ENCODE measurements around the gene MYH2.

MYH2 gene

DNA sequence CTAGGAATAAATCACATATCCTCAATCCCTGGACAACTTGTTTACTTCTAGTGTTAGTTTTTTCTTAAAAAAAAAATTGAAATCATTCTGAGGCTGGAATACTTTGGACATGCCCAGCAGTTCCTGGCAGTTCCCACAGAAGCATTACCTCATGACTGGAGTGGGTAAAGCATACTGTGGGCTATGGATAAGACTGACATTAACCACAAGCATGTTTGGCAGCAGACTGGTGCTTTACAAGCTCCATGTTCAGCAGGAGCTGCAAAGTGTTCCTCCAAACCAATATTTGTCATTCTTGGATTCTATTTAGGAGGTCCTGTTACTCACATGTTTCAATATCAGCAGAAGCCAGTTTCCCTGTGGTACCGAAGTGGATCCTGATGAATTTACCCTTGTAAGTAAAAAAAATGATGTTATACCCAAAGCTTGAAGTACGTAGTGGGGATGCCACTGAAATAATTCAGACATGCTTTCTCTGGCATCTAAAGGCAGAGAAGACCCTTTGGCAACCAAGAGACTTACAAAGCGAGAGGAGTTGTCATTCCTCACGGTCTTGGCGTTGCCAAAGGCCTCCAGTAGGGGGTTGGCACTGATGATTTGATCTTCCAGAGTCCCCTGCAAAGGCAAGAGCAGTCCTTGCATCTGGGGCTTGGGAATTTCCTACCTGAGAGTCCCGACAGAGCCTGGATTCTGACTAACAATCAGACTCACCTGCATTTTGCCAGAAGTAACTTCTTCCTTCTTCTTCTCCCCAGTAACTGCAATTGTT lies 36.0 kb downstream of the MYH2 start:
- WGBS: 73% methylated on average over 5 of the region's 6 CpGs
- no peaks in the 10 kb centered on the region for H3K27me3 ChIP-seq (ENCODE audit: insufficient read depth, low read length)

DNA sequence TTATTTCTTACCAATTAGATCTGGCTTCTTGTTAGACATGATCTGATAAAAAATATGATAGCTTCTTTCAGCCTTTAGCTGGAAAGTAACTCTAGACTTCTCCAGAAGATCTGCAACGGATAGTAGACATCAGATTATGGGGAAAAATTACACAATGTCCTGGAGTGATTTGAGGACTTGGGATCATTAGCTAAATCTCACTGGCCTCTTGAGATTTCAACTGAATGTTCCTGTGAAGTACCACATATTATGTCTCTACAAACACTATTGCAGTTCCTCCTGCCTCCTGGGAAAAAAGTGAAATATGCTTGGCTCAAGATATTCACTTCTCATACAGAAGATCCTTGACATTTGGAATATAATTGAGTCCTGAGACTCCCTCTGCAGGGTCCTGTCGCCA lies 36.6 kb downstream of the MYH2 start:
- Histone ChIP-seq H3K4me3 (ENCODE audit: low read length) (no peak overlapping the region), H3K27ac (ENCODE audit: low read depth, low read length) (no peak overlapping the region), H3K9me3 (ENCODE audit: insufficient read depth, low read depth, low read length) (no peaks in the 10 kb centered on the region), H3K4me1 (ENCODE audit: insufficient read depth, low read length) (no peaks in the 10 kb centered on the region), H3K36me3 (ENCODE audit: insufficient read depth, low read length) (no peaks in the 10 kb centered on the region), H3K27me3 (ENCODE audit: insufficient read depth, low read length) (no peaks in the 10 kb centered on the region), H3K9ac (ENCODE audit: low read depth, low read length) (no peak overlapping the region)
- 90% methylated on average over 1 of the region's 2 CpGs for WGBS

More for the DNA sequence above, 36.0 kb downstream of the MYH2 start:
- H3K36me3 ChIP-seq (ENCODE audit: insufficient read depth, low read length): no peaks in the 10 kb centered on the region
- H3K4me1 ChIP-seq (ENCODE audit: insufficient read depth, low read length): no peaks in the 10 kb centered on the region
- no peak overlapping the region for H3K9ac ChIP-seq (ENCODE audit: low read depth, low read length)
- H3K27ac ChIP-seq (ENCODE audit: low read depth, low read length): no peak overlapping the region
- H3K4me3 ChIP-seq (ENCODE audit: low read length): no peak overlapping the region
- H3K9me3 ChIP-seq (ENCODE audit: insufficient read depth, low read depth, low read length): no peaks in the 10 kb centered on the region

- peaks cover 8% of the 10 kb centered on the region for H3K4me1 ChIP-seq (ENCODE audit: insufficient read depth, low read length)
- no peak overlapping the region for H3K9ac ChIP-seq (ENCODE audit: low read depth, low read length)
- WGBS: 100% methylated on average over 2 of the region's 3 CpGs
- H3K9me3 ChIP-seq (ENCODE audit: insufficient read depth, low read depth, low read length): no peaks in the 10 kb centered on the region
- no peaks in the 10 kb centered on the region for H3K27me3 ChIP-seq (ENCODE audit: insufficient read depth, low read length)
- no peak overlapping the region for H3K4me3 ChIP-seq (ENCODE audit: low read length)
- H3K36me3 ChIP-seq (ENCODE audit: insufficient read depth, low read length): no peaks in the 10 kb centered on the region
- H3K27ac ChIP-seq (ENCODE audit: low read depth, low read length): no peak overlapping the region
These were observed 49.5 kb downstream of the MYH2 start for GRCh38 chr17:10499950-10500349.

GRCh38 chr17:10492004-10492403 lies 57.5 kb downstream of the MYH2 start:
- H3K9ac ChIP-seq (ENCODE audit: low read depth, low read length): no peak overlapping the region
- no peaks in the 10 kb centered on the region for H3K27me3 ChIP-seq (ENCODE audit: insufficient read depth, low read length)
- H3K4me1 ChIP-seq (ENCODE audit: insufficient read depth, low read length): no peaks in the 10 kb centered on the region
- H3K4me3 ChIP-seq (ENCODE audit: low read length): no peak overlapping the region
- H3K36me3 ChIP-seq (ENCODE audit: insufficient read depth, low read length): no peaks in the 10 kb centered on the region
- H3K27ac ChIP-seq (ENCODE audit: low read depth, low read length): no peak overlapping the region
- WGBS: no CpG with 5 or more reads among the region's 2 CpGs
- H3K9me3 ChIP-seq (ENCODE audit: insufficient read depth, low read depth, low read length): peaks cover 27% of the 10 kb centered on the region

- Histone ChIP-seq H3K9me3 (ENCODE audit: insufficient read depth, low read depth, low read length) (peaks cover 15% of the 10 kb centered on the region), H3K9ac (ENCODE audit: low read depth, low read length) (no peak overlapping the region), H3K36me3 (ENCODE audit: insufficient read depth, low read length) (no peaks in the 10 kb centered on the region), H3K27me3 (ENCODE audit: insufficient read depth, low read length) (no peaks in the 10 kb centered on the region), H3K4me3 (ENCODE audit: low read length) (no peak overlapping the region), H3K4me1 (ENCODE audit: insufficient read depth, low read length) (no peaks in the 10 kb centered on the region), H3K27ac (ENCODE audit: low read depth, low read length) (no peak overlapping the region)
- 92% methylated on average over 1 of the region's 1 CpG for WGBS
These were observed 67.2 kb downstream of the MYH2 start for GRCh38 chr17:10482252-10482651.

GRCh38 chr17:10477701-10478100 lies 71.8 kb downstream of the MYH2 start:
- H3K4me3 ChIP-seq (ENCODE audit: low read length): no peak overlapping the region
- WGBS: 94% methylated on average over 1 of the region's 1 CpG

DNA sequence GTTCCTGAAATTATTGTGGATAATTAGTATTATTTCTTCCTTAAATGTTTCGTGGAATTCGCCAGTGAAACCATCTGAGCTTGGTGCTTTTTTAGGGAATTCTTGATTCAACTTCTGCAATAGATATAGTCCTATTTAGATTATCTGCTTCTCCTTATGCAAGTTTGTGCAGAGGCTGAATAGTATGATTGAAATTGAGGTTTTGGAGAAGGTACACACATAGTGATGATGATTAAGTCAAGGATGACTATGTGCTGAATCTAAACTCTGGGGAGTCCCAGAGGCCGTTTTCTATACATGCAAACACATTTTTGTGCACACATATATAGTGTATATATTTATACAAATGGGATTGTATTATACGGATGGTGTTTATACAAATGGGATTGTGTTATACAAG lies 74.9 kb downstream of the MYH2 start:
- no peak overlapping the region for H3K27ac ChIP-seq (ENCODE audit: low read depth, low read length)
- no peak overlapping the region for H3K4me3 ChIP-seq (ENCODE audit: low read length)
- H3K27me3 ChIP-seq (ENCODE audit: insufficient read depth, low read length): no peaks in the 10 kb centered on the region
- H3K9ac ChIP-seq (ENCODE audit: low read depth, low read length): no peak overlapping the region
- no peaks in the 10 kb centered on the region for H3K9me3 ChIP-seq (ENCODE audit: insufficient read depth, low read depth, low read length)
- no peaks in the 10 kb centered on the region for H3K4me1 ChIP-seq (ENCODE audit: insufficient read depth, low read length)
- 94% methylated on average over 3 of the region's 4 CpGs for WGBS
- H3K36me3 ChIP-seq (ENCODE audit: insufficient read depth, low read length): no peaks in the 10 kb centered on the region

More at GRCh38 chr17:10477701-10478100, 71.8 kb downstream of the MYH2 start:
- Histone ChIP-seq H3K9ac (ENCODE audit: low read depth, low read length) (no peak overlapping the region), H3K9me3 (ENCODE audit: insufficient read depth, low read depth, low read length) (peaks cover 7% of the 10 kb centered on the region; the same call in 1 of the 2 replicates), H3K4me1 (ENCODE audit: insufficient read depth, low read length) (no peaks in the 10 kb centered on the region), H3K27ac (ENCODE audit: low read depth, low read length) (no peak overlapping the region), H3K36me3 (ENCODE audit: insufficient read depth, low read length) (no peaks in the 10 kb centered on the region), H3K27me3 (ENCODE audit: insufficient read depth, low read length) (no peaks in the 10 kb centered on the region)

GRCh38 chr17:10471858-10472257 lies 77.6 kb downstream of the MYH2 start:
- Histone ChIP-seq H3K4me1 (ENCODE audit: insufficient read depth, low read length) (no peaks in the 10 kb centered on the region), H3K36me3 (ENCODE audit: insufficient read depth, low read length) (no peaks in the 10 kb centered on the region), H3K9me3 (ENCODE audit: insufficient read depth, low read depth, low read length) (no peaks in the 10 kb centered on the region), H3K9ac (ENCODE audit: low read depth, low read length) (no peak overlapping the region), H3K27me3 (ENCODE audit: insufficient read depth, low read length) (no peaks in the 10 kb centered on the region), H3K4me3 (ENCODE audit: low read length) (no peak overlapping the region), H3K27ac (ENCODE audit: low read depth, low read length) (no peak overlapping the region)
- 100% methylated on average over 1 of the region's 1 CpG for WGBS
